Measurements from ENCODE around the gene NRARP.
"Not testable (repeated sequence)": the region's sequence is repeated elsewhere in the genome, so short reads cannot be mapped to it uniquely, and the experiment has no call there.

The NRARP gene

DNA sequence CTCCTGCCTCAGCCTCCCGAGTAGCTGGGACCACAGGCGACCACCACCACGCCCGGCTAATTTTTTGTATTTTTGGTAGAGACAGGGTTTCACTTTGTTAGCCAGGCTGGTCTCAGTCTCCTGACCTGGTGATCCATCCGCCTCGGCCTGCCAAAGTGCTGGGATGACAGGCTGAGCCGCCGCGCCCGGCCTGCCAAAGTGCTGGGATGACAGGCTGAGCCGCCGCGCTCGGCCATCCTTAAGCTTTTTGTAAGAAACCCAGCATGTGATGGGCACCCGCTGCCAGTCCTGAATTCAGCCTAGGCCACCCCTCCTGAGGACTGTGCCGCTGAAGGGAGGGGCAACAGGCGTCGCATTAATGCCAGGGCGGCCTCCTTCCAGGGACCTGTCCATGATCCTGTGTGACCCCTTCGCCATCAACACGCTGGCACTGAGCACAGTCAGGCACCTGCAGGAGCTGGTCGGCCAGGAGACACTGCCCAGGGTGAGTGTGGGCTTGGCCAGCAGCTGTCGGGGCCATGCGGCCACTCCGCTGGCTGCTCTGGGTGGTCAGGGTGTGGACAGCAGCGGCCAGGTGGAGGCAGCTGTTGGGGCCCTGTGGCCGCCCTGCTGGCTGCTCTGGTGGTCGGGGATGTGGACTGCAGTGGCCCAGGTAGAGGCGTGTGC, 36.4 kb downstream of the NRARP start:
- DNase-seq (ENCODE audit: low read depth in 4 of 4, low spot score in 1 of 4) = no peak

DNA sequence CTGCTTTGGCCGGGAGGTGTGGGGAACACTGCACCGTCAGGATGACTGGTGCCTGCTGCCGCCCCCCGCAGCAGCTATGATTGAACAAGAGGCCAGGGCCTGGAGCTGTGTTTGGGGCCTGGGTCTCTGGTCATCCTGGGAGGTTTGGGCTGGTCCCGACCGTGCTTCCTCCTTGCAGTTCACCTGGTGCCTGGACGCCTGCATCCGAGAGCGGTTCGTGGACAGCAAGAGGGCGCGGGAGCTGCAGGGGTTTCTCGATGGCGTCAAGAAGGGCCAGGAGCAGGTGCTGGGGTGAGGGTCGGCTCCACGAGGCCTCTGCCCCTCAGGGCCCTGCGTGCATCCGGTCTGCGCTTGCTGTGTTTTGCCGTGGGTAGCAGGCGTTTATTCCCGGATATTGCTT, 38.0 kb downstream of the NRARP start:
- no peak for DNase-seq (ENCODE audit: low read depth in 4 of 4, low spot score in 1 of 4)

DNA sequence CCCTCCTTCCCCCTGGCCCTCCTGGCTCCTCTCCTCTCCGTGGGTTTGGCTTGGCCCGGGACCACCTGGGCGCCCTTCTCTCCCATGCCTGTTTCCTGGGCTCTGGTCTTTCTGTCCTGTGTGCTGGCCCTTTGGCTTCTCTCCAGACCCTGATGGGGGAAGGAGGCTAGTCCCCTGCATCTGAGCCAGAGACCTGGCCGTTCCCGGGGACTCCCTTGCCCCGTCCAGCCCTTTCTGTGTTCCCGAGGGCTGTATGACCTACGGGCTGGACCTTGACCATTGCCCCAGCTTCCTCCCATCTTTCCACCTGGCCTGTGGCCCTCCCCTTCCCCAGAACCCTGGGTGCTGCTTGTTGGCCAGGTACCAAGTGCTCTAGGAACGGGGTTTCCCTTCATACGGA, 38.6 kb downstream of the NRARP start:
- DNase-seq (ENCODE audit: low read depth in 4 of 4, low spot score in 1 of 4) = no peak

DNA sequence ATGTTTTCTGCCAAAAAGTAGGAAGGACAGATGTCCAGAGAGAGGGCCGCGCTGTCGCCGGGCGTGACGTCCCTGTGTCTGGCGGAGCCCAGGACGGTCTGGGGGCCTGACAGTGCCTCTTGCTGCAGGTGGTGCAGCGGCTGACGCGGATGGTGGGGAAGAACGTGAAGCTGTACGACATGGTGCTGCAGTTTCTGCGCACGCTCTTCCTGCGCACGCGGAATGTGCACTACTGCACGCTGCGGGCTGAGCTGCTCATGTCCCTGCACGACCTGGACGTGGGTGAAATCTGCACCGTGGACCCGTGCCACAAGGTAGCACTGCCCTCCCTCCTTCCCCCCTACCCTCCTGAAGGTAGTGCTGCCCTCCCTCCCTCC, 39.2 kb downstream of the NRARP start:
- no peak for DNase-seq (ENCODE audit: low read depth in 4 of 4, low spot score in 1 of 4)

DNA sequence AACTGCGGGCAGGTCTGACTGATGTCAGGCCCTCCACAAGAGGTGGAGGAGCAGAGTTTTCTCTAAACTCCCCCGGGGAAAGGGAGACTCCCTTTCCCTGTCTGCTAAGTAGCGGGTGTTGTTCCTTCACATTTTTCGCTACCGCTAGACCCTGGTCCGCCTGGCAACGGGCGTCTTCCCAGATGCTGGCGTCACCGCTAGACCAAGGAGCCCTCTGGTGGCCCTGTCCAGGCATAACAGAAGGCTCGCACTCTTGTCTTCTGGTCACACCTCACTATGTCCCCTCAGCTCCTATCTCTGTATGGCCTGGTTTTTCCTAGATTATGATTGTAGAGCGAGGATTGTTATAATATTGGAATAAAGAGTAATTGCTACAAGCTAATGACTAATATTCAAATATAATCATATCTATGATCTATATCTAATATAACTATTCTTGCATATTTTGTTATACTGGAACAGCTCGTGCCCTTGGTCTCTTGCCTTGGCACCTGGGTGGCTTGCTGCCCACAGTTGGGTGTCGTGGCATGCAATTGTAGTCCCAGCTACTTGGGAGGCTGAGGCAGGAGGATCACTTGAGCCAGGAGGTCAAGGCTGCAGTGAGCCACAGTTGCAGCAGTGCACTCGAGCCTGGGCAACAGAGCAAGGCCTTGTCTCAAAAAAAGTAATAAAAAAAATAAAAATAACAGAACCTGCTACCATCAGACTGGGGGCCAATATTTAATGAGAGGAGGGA, 39.7 kb downstream of the NRARP start:
- not testable (repeated sequence) for DNase-seq (ENCODE audit: low read depth in 4 of 4, low spot score in 1 of 4)

DNA sequence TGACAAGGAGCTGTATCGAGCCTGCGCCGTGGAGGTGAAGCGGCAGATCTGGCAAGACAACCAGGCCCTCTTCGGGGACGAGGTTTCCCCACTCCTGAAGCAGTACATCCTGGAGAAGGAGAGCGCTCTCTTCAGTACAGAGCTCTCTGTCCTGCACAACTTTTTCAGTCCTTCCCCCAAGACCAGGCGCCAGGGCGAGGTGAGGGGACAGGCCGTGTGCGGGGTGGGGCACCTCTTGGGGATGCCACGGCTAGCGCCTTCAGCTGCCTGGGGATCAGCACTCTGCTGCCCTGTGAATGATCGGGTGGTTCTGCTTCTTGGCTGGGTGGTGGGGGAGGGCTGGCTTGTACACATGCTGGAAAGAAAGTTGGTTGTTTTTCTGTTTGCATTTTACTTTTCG, 45.2 kb downstream of the NRARP start:
- DNase-seq (ENCODE audit: low read depth in 4 of 4, low spot score in 1 of 4) = no peak

DNA sequence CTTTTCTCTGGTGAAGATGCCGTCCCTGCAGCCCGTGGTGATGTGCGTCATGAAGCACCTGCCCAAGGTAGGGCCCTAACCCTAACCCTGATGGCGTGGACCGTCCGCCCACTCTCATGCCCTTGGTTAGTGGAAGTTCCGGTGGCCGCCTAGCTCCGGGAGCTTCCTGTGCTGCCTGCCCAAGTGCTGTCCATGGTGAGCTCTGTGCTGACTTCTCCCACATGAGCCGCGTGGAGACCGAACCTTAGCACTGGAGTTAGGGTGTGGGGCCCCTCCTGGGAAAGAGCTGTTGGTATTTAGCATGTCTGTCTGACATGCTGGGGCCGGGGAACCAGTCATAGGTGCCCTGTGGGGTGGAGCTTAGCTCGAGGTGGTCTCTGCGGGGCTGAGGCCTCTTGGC, 45.7 kb downstream of the NRARP start:
- no peak for DNase-seq (ENCODE audit: low read depth in 4 of 4, low spot score in 1 of 4)

DNA sequence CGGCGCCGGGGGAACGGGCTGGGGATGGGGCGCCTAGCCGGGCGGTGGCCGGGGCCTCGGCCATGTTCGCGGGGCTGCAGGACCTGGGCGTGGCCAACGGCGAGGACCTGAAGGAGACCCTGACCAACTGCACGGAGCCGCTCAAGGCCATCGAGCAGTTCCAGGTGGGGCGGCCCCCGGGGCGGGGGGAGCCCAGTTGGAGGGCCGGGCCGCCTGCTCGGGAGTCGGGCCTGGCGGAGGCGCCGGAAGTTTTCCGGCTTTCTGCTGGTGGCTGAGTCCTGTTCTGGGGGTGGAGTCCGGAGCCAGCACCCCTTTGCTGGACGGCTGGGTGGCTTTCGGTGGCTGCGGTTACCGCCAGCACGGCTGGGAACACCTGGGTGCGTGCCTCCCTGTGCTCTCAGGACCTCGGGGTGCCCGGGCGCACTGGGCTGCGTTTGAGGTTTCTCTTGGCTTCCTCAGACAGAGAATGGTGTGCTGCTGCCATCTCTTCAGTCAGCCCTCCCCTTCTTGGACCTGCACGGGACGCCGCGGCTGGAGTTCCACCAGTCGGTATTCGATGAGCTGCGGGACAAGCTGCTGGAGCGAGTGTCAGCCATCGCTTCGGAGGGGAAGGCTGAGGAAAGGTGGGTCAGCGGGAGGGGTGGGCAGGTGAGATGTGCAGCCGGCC, 46.5 kb downstream of the NRARP start:
- no peak for DNase-seq (ENCODE audit: low read depth in 4 of 4, low spot score in 1 of 4)

DNA sequence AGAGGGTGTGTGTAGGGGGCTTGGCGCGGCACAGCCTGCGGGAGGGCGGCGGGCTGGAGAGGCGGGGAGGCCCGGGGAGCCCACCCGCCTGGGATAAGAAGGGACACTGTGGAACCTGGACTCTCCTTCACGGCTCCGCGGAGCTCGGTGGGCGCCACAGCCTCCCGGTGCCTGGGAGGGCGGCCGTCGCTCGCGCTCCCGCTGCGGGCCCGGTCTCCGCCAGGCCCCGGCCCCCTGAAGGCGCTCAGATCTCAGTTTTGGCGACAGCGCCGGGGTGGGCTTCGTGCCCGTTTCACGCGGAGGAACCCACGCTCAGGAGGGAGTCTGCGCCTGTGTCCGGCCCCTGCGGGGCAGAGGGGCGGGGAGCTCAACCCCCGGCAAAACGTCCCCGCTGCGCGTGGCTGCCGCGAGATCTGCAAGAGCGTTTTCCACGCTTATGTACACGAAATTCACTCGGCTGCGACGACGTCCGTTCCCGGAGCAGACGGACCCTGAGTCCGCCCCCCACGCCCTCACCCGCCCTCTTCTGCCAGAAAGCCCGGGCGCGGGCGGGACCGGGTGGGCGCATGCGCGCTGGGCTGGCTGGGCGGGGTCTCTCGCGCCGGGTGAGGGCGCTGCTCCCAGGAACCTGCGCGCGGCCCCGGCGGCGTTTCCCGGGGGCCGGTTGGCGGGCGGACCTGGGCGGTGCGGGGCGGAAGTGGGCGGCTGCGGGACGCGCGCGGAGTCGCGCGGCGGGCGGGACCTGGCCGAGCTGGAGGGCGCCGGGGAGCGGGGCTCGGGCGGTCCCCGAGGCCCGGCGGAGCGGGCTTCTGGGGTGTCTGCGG, 47.2 kb downstream of the NRARP start, which contains the start of gene NELFB:
TSS of gene NELFB (plus strand) at position 704 of the 824 bp plus-strand sequence.
- DNase-seq (ENCODE audit: low read depth in 4 of 4, low spot score in 1 of 4) = peak; percentile 87 to 97 (median 95)

DNA sequence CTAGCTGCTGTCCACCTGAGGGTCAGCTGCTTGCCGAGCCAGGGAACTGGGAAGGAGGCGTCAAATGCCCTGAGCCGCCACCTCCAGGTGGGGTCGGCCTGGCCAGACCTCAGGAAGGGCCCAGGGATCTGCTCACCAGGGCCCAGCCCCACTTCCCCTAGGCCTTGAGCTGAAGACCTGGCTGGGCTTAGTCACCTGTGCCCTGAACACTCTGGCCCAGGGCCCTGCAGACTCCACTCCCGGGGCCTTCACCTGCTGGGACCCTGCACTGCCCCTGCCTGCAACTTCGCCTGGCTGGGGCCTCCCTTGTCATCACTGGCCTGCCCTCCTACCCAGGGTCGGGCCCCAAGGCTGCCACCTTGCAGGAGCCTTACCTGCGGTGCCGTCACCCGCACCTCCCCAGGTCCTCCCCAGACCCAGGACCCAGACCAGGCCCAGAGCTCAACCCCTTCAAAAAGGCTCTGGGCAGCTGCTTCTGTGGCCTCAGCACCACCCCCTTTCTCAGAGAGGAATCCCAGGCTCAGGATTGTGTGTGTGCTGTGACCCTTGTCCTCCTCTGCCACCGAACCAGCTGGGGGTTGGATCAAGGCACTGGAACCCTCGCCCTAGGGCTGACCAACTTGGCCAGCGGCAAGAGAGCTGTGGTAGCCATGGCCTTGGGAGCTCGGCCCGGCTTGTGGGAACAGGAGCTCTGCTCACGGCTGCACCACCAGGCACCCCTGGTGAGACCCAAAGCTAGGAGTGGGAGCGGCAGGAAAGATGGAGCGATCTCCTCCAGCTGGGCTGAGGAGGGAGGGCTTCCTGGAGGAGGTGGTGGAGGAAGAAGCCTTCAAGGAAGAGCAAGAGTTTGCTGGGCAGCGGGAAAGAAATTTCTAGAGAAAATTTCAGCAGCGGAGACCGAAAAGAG, 48.1 kb downstream of the NRARP start:
- DNase-seq (ENCODE audit: low read depth in 4 of 4, low spot score in 1 of 4) = no peak

DNA sequence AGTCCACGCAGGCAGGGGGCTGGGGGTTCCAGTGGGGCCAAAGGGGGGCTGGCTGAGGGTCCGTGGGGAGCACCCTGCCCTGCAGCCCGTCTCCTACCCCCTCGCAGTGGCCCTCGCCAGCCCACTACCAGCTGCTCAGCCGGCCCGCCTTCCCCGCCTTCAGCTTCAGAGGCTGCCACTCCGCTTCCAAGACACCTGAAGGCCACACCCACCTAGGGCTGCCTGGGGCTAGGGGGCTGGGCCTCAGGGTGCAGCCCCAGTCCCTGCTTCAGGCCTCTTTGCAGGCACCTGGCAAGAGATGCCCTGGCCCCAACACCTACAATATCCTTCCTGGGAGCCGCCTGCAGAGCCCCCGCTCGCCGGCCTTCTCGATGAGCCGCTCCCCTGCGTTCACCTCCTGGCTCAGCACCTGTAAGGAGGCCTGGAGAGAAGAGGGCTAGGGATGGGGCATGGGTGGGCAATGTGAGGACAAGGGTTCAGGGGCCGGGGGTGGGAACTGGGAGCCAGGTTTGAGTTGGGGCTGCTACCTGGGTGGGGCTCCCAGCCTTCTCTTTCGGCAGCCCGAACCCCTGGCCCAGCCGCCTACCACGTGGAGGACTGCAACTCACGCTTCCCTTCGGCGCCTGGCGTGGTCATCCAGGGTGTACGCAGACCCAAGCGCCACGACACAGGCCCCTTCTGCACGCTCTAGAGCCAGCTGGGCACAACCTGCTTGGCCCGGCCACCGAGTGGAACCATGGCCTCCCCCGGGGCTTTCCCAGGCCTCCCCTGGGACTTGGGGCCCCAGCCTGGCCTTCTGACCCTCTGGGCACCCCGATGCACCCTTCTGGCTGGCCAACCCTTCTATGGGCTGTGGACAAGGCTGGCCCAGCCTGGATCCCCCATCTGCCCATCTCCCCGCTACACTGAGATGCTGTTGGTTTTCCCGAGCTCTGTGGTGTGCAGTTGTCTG, 49.2 kb downstream of the NRARP start:
- DNase-seq (ENCODE audit: low read depth in 4 of 4, low spot score in 1 of 4) = no peak

DNA sequence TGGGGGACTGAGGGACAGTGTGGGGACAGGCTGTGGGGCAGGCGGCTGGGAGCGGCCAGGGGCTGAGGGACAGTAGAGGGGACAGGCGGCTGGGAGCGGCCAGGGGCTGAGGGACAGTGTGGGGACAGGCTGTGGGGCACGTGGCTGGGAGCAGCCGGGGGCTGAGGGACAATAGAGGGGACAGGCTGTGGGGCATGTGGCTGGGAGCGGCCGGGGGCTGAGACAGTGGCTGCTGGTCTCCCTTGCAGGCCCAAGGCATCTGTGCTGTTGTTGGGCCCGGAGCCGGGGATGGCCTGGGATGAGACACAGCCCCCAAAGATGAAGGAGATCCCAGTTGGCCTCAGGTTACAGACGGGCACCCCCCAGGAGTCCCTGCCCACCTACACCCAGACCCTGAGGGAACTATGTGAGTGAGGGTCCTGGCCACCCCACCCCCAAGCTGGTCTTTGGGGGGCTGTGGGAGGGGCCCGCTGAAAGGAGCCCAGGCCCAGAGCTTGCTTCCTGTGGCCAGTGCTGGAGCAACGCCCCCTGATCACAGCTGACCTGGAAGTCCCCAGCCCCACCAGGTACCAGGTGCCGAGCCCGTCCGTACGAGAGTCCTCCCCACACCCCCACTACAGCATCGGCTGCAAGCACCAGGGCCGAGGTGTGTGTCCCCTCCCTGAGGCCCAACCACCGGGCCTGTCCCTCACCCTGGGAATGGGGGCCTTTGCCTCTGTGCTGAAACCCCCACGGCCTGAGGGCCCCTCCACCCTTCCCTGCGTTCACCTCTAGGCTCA, 50.4 kb downstream of the NRARP start:
- no peak for DNase-seq (ENCODE audit: low read depth in 4 of 4, low spot score in 1 of 4)

DNA sequence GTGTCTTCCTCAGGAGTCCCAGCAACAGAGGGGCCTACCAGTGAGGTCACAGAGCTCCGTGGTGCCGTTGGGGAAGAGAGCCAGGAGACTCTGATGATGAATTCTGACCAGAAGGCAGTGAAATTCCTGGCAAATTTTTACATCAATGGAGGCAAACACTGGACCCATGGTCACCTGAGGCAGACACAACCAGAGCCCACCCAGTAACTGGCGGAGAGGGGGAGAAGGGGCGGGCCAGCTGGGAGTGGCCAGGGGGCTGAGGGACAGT, 50.9 kb downstream of the NRARP start, which contains the start of gene STPG3:
TSS of gene STPG3 (plus strand) at position 93 of the 268 bp plus-strand sequence. CDS start at position 94, 1 bp downstream.
- DNase-seq (ENCODE audit: low read depth in 4 of 4, low spot score in 1 of 4) = no peak

DNA sequence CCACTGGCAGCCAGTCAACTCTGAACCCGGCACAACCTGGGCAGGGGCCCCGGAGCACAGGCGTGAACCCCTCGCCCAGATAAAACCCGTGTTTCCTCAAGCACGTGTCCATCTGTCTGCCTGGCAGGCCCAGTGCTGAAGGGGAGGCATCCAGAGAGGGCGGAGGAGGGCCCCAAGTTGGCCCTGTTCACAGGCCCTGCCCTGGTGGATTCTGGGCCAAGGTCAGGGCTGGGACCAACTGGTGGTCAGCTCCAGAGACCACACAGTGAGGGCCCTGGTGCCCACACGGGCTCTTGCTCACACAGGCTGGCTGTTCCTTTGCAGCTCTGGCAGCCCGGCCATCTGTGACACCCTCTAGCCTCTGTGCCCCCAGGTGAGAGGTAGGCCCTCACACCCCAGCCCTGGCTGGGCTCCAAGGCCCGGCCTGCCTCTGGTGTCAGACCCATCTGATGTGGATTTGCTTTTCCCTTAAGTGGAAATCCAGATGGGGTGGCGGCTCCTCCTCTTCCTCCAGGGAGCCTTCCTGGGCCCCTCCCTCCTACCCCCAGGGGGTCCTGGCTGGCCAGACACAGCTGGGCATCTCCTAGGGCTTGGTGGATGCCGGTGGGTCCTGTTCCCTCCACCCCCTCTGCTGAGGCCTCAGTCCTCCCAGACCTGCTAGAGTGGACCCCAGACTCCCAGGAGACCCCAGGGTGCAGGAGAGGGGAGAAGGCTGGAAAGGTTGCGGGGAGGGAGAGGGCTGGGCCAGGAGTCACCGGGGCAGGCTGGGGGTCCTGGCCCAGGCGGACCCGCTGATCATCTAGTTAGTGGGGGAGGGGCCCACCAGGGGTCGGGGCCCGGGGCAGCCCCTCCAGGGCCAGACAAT, 51.5 kb downstream of the NRARP start:
- no peak for DNase-seq (ENCODE audit: low read depth in 4 of 4, low spot score in 1 of 4)
